ENCODE measurements around the gene TREH. TPM values are rescaled to one million over a fixed set of nuclear protein-coding genes. Genes with fewer than 3 reads are reported as not detected.

TREH gene
- total and polyA plus RNA-seq, 4 donors = 0.17 to 1.1 (median 0.19) TPM; not detected in 1

DNA sequence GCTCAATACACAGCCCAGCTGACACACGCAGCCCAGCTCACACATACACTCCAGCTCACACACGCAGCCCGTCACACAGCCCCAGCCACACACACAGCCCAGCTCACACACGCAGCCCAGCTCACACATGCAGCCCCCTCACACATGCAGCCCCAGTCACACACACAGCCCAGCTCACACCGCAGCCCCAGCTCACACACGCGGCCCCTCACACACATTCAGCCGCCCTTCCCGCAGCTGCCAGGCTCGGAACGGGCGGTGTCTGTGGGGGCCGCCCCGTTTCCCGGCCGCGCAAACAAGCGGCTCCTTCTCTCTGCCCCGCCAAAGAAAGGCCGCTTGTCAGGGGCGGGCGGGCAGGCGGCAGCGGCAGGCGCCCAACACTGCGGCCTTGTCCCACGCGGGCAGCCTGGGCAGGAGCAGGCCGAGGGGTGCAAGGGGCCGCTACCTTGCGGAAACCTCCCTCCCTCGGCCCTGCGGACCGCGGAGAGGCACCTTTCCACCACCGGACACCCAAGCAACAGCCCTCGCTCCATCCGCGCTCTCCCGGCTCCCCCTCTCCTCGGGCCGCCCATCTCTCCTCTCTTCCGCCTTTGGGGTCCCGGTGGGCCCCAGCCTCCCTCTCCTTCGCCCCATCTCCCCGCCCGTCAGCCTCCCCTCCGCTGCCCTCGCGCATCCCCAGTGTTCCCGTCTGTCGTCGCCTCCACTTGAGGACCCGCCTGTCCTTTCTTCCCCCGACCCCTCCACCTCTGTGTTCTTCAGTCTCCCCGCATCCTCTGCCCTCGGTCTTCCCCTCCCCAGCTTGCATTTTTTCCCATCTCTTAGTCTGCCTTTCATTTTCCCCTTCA lies 69.8 kb downstream of the TREH start:
- peak overlapping the region in 1 of 2 donors; percentile 32 for H3K9ac ChIP-seq (ENCODE audit: insufficient read depth in 1 of 2, low read length in 2 of 2)
- no peak for TF ChIP-seq CTCF (IDR thresholded peaks at IDR 0.05; ENCODE audit: control extremely low read depth, extremely low read depth)
- peaks cover 0 to 57% (median 38%) of the 10 kb centered on the region in 5 donors for H3K4me1 ChIP-seq (ENCODE audit: control insufficient read depth in 5 of 5, insufficient read depth in 5 of 5, low read length in 5 of 5)
- H3K4me3 ChIP-seq = peak overlapping the region; percentile 39
- WGBS, 2 donors = 13 to 31% methylated on average over 54 to 57 of the region's 57 CpGs
- ATAC-seq (ENCODE audit: insufficient read depth, low FRiP score) (no peak), DNase-seq (peak; percentile 38 to 71 (median 53))
- H3K27ac ChIP-seq (ENCODE audit: low read depth in 1 of 2, low read length in 1 of 2) = peak overlapping the region; percentile 91 to 93
- H3K36me3 ChIP-seq (ENCODE audit: control insufficient read depth in 4 of 4, insufficient read depth in 4 of 4, low read length in 4 of 4) = peaks cover 0 to 8% (median 2%) of the 10 kb centered on the region in 4 donors
- H3K9me3 ChIP-seq (ENCODE audit: control insufficient read depth in 4 of 4, insufficient read depth in 3 of 4, low read length in 3 of 4) = no peaks in the 10 kb centered on the region
- H3K27me3 ChIP-seq (ENCODE audit: control insufficient read depth in 3 of 3, insufficient read depth in 3 of 3, low read length in 2 of 3) = peaks cover 0 to 4% (median 0%) of the 10 kb centered on the region in 3 donors

- peak in 1 of 3 donors; percentile 57 for DNase-seq
- peaks cover 0 to 67% (median 38%) of the 10 kb centered on the region in 5 donors for H3K4me1 ChIP-seq (ENCODE audit: control insufficient read depth in 5 of 5, insufficient read depth in 5 of 5, low read length in 5 of 5)
- 12 to 13% methylated on average over 67 to 69 of the region's 69 CpGs for WGBS, 2 donors
- H3K9me3 ChIP-seq (ENCODE audit: control insufficient read depth in 4 of 4, insufficient read depth in 3 of 4, low read length in 3 of 4) = no peaks in the 10 kb centered on the region
- peak overlapping the region; percentile 44 for H3K4me3 ChIP-seq
- peak; percentile 45 for ATAC-seq (ENCODE audit: insufficient read depth, low FRiP score)
- H3K27me3 ChIP-seq (ENCODE audit: control insufficient read depth in 3 of 3, insufficient read depth in 3 of 3, low read length in 2 of 3) = peaks cover 0 to 4% (median 0%) of the 10 kb centered on the region in 3 donors
- no peak for TF ChIP-seq CTCF (IDR thresholded peaks at IDR 0.05; ENCODE audit: control extremely low read depth, extremely low read depth)
- H3K36me3 ChIP-seq (ENCODE audit: control insufficient read depth in 4 of 4, insufficient read depth in 4 of 4, low read length in 4 of 4) = peaks cover 0 to under 1% (median 0%) of the 10 kb centered on the region in 4 donors
- no peak overlapping the region for H3K9ac ChIP-seq (ENCODE audit: insufficient read depth in 1 of 2, low read length in 2 of 2)
- H3K27ac ChIP-seq (ENCODE audit: low read depth in 1 of 2, low read length in 1 of 2) = peak overlapping the region; percentile 93 to 98
Measured at GRCh38 chr11:118608360-118609227, 70.9 kb downstream of the TREH start.

DNA sequence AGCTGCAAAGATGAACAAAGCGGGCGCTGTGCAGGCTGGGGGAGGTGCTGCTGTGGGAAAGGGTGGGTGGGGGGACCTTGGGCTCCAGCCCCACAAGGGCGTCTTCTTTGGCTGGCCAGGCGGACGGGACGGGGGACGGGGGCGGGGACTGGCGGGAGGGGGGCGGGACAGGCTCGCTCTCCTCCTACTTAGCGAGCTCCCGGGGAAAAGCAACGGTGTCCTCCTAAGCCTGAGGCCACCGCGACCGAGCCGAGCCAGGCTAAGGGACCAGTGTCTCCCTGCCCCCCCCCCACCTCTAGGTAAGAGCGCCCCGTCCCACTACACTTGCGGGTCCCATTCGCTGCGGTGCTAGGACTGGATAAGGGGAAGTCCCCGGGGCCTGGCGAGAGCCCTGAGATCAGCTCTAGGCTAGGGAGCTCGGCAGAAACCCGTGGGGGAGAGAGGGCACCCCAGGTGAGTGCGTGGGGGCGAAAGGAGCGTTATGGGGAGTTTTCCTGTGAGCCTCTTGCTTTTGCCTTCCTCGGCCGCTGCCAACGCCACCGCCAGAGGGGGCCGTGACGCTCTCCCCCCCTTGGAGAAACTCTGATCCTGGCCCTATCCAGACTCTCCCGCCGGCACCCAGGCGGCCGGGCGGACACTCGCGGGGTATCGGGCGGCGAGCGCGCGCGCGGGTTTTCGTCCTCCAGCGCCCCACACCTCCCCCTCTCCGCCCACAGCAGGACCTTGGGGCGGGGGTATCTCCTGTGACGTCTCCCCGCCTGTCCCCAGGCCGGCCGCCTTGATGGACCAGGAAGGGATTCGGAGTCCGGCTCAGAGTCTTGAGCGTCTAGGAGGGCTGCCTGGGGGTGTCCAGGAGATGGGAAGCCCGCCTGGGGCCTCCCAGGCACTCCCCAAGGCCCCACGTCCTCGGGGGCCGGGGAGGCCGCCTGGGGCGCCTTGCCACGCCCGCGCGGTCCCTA lies 71.8 kb downstream of the TREH start, which contains the start of gene PHLDB1:
PHLDB1 (plus strand) TSS at position 215 of the 959 bp plus-strand sequence. CDS start 6,222 bp downstream, outside the sequence.
- peaks cover 0 to 71% (median 35%) of the 10 kb centered on the region in 5 donors for H3K4me1 ChIP-seq (ENCODE audit: control insufficient read depth in 5 of 5, insufficient read depth in 5 of 5, low read length in 5 of 5)
- DNase-seq (peak; percentile 68 to 79 (median 78)), ATAC-seq (ENCODE audit: insufficient read depth, low FRiP score) (peak; percentile 14)
- H3K9me3 ChIP-seq (ENCODE audit: control insufficient read depth in 4 of 4, insufficient read depth in 3 of 4, low read length in 3 of 4) = no peaks in the 10 kb centered on the region
- H3K36me3 ChIP-seq (ENCODE audit: control insufficient read depth in 4 of 4, insufficient read depth in 4 of 4, low read length in 4 of 4) = peaks cover 0 to 4% (median under 1%) of the 10 kb centered on the region in 4 donors
- peak within 1 kb of the TSS; percentile 93 to 98 for H3K27ac ChIP-seq (ENCODE audit: low read depth in 1 of 2, low read length in 1 of 2)
- 1% methylated on average over 55 to 72 of the region's 72 CpGs for WGBS, 2 donors
- peak; percentile 18 for TF ChIP-seq CTCF (IDR thresholded peaks at IDR 0.05; ENCODE audit: control extremely low read depth, extremely low read depth)
- peaks cover 0 to 4% (median 0%) of the 10 kb centered on the region in 3 donors for H3K27me3 ChIP-seq (ENCODE audit: control insufficient read depth in 3 of 3, insufficient read depth in 3 of 3, low read length in 2 of 3)
- peak within 1 kb of the TSS in 1 of 2 donors; percentile 42 for H3K9ac ChIP-seq (ENCODE audit: insufficient read depth in 1 of 2, low read length in 2 of 2)
- H3K4me3 ChIP-seq = peak within 1 kb of the TSS; percentile 44

Measured in lung (tissue), 12 donors.